ENCODE measurements around the gene RELN.

- TF ChIP-seq CTCF (IDR thresholded peaks at IDR 0.05; ENCODE audit: low read length) (no peak), EZH2 (IDR thresholded peaks at IDR 0.05; ENCODE audit: borderline replicate concordance, low read length) (no peak)
Observed at GRCh38 chr7:103888603-103889153, 100.8 kb downstream of the RELN start.

Measured in OCI-LY1 (cell line).